Right atrium auricular region (tissue), 2 donors: ENCODE data around the gene CHD6. TPM values are rescaled to one million over a fixed set of nuclear protein-coding genes. Genes with fewer than 3 reads are reported as not detected.

Experiments used
- DNase-seq: peaks from one replicate; pipeline ENCODE4 v3.0.0-alpha.2; 2019; ENCODE audit warnings: low spot score
- H3K27ac ChIP-seq, 2 donors: fragments of 200-600 bp; sonication (generic); 1 replicate in 1 of 2; 2 replicates in 1 of 2; pipeline ENCODE4 v1.5.1; 2016 to 2019
- H3K27me3 ChIP-seq, 2 donors: fragments of 200-600 bp; sonication (generic); one replicate each; pipeline versions ENCODE4 v1.5.1 to v1.6.0; 2017 to 2019
- H3K36me3 ChIP-seq: fragments of 200-600 bp; sonication (generic); one replicate; pipeline ENCODE4 v1.5.1; 2016
- H3K4me1 ChIP-seq, 2 donors: fragments of 200-600 bp; sonication (generic); one replicate each; pipeline versions ENCODE4 v1.5.1 to v1.6.0; 2017 to 2019
- H3K4me3 ChIP-seq, 2 donors: fragments of 200-600 bp; sonication (generic); 1 replicate in 1 of 2; 2 replicates in 1 of 2; pipeline ENCODE4 v1.5.1; 2017 to 2019; ENCODE audit warnings: mild to moderate bottlenecking in 1 of 2, moderate library complexity in 1 of 2
- H3K9me3 ChIP-seq, 2 donors: fragments of 200-600 bp; sonication (generic); one replicate each; pipeline ENCODE4 v1.5.1; 2019
- CTCF ChIP-seq, 2 donors: fragments of 200-600 bp; sonication (generic); IDR thresholded peaks; one replicate each; pipeline ENCODE4 v1.5.1; 2019; ENCODE audit warnings: antibody characterized with exemption in 2 of 2
- total RNA-seq, 2 donors: library from RNA; depleted of rRNA; stranded (reverse); fragments of >200 nt; gene quantifications; one replicate each; pipeline ENCODE4 v1.1.0, GENCODE V29; 2016

CHD6 gene
- total RNA-seq, 2 donors from 2014 or later: 22.2 to 27.4 TPM

DNA sequence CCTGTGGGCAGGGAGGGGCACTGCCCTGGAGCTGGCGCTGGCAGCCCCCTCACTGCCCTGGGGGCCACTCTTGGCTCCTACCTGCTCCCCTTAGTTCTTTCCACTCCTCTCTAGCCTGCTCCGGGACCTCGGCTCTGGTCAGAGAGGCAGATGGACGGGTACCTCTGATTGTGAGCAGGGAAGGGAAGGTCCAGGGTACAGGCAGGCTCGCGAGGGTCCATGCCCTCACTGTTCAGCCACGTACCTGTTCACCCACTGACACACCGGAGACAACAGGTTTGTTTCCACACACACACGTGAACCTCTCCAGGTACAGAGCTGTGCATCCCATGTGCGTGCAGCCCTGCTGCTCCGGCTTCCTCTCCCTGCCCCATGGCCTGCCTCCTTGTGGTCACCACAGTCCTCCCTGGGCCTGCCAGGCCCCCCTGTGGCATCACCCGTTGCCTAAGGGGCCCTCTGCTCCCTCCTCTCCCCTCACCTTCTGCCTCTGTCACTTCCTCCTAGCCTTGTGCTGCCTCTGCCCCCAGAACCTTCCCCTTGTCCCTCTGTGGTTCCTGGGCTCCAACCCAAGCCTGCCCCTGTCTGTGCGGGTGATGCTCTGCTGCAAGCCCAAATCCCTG lies 253.8 kb downstream of the CHD6 start:
- Histone ChIP-seq H3K4me1 (peaks cover 0 to 44% of the 10 kb centered on the region in 2 donors), H3K27ac (no peak overlapping the region), H3K4me3 (no peak overlapping the region), H3K27me3 (no peaks in the 10 kb centered on the region), H3K36me3 (no peaks in the 10 kb centered on the region), H3K9me3 (no peaks in the 10 kb centered on the region)
- DNase-seq: no peak
- TF ChIP-seq CTCF (IDR thresholded peaks at IDR 0.05): no peak

- H3K4me3 ChIP-seq: no peak overlapping the region
- no peaks in the 10 kb centered on the region for H3K27me3 ChIP-seq
- no peak for TF ChIP-seq CTCF (IDR thresholded peaks at IDR 0.05)
- H3K36me3 ChIP-seq: no peaks in the 10 kb centered on the region
- H3K9me3 ChIP-seq: no peaks in the 10 kb centered on the region
- peaks cover 0 to 47% of the 10 kb centered on the region in 2 donors for H3K4me1 ChIP-seq
- DNase-seq: no peak
- no peak overlapping the region for H3K27ac ChIP-seq
Measured at GRCh38 chr20:41363601-41364000, 254.6 kb downstream of the CHD6 start.

GRCh38 chr20:41362748-41363140 lies 255.4 kb downstream of the CHD6 start:
- no peaks in the 10 kb centered on the region for H3K27me3 ChIP-seq
- H3K4me1 ChIP-seq: peaks cover 0 to 47% of the 10 kb centered on the region in 2 donors
- no peak overlapping the region for H3K27ac ChIP-seq
- no peaks in the 10 kb centered on the region for H3K9me3 ChIP-seq
- H3K36me3 ChIP-seq: peaks cover 1% of the 10 kb centered on the region
- no peak overlapping the region for H3K4me3 ChIP-seq
- no peak for TF ChIP-seq CTCF (IDR thresholded peaks at IDR 0.05)
- DNase-seq: no peak

DNA sequence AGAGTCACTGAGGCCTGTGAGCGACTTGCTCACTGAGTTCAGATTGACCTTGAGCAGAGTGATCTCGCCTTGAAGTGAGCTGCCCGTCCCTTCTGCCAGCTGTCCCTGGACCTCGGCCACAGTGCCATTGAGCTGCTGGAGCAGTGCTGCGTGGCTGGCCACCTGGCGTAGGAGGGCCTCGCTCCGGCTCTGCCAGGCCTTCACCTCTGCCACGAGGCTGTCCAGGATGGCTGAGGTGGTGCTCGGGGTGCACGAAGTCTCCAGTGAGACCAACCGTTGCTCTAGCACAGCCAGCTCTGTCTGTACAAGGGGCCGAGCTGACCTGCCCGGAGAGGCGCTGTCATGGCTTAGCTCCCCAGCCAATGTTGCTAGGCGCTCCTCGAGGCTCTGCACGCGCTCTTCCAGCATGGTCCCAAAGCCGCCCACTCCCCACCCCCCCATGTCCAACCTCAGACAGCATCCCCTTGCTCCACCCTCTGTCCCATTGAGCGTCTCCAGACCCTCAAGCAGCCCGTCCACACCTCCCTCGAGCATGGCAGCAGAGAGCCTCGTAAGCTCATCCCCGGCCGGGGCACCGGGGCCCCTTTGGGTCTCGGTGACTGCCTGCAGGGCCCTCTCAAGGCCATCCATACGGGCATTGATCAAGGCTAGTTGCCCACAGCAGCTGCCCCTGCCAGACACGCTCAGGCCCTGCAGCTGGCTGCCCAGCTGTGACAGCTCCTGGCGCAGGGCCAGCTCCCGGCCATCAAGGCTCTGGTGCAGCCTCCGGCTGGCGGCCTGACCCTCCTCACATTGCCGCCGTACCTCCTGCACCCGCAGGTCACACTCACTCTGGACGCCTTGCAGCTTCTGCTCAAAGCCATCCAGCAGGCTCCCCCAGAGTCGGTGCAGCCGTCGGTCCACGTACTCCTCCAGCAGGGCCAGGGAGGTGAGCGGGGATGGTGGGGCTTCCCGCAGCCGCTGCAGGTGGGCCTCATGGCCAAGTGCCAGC lies 256.1 kb downstream of the CHD6 start:
- peak overlapping the region; percentile 40 to 56 for H3K27ac ChIP-seq
- peaks cover 0 to 46% of the 10 kb centered on the region in 2 donors for H3K4me1 ChIP-seq

More for the DNA sequence above, 256.1 kb downstream of the CHD6 start:
- no peak overlapping the region for H3K4me3 ChIP-seq
- TF ChIP-seq CTCF (IDR thresholded peaks at IDR 0.05): no peak
- H3K36me3 ChIP-seq: peaks cover 8% of the 10 kb centered on the region
- DNase-seq: no peak
- H3K27me3 ChIP-seq: no peaks in the 10 kb centered on the region
- no peaks in the 10 kb centered on the region for H3K9me3 ChIP-seq
